Spinal cord (tissue), 10 donors: ENCODE measurements around the gene CLEC16A. TPM values are rescaled to one million over a fixed set of nuclear protein-coding genes. Genes with fewer than 3 reads are reported as not detected.

Experiments used
- DNase-seq, 6 donors: peaks; one replicate each; pipeline versions ENCODE4 v3.0.0 to v3.0.0-alpha.2; 2013 to 2015; ENCODE audit warnings: low spot score in 6 of 6, low read depth in 4 of 6
- H3K27ac ChIP-seq: one replicate; pipeline ENCODE4 v1.5.1; 2013; ENCODE audit warnings: low read depth, low read length, control low read depth
- H3K27me3 ChIP-seq: one replicate; pipeline ENCODE4 v1.6.1; 2013; ENCODE audit warnings: low read length; ENCODE audit not compliant: control insufficient read depth, insufficient read depth
- H3K36me3 ChIP-seq: one replicate; pipeline ENCODE4 v1.6.1; 2013; ENCODE audit warnings: low read length; ENCODE audit not compliant: control insufficient read depth, insufficient read depth
- H3K4me1 ChIP-seq: one replicate; pipeline ENCODE4 v1.6.1; 2013; ENCODE audit warnings: low read length; ENCODE audit not compliant: control insufficient read depth, insufficient read depth
- H3K4me3 ChIP-seq: one replicate; pipeline ENCODE4 v1.5.1; 2013; ENCODE audit warnings: low read depth, low read length, control low read depth
- H3K9me3 ChIP-seq: one replicate; pipeline ENCODE4 v1.6.1; 2013; ENCODE audit warnings: low read length; ENCODE audit not compliant: control insufficient read depth, insufficient read depth
- WGBS: methylation state at CpG from one replicate; pipeline ENCODE4 v1.1.5; 2013; ENCODE audit warnings: missing lambda C conversion rate; ENCODE audit not compliant: insufficient coverage; 5-methylcytosine and 5-hydroxymethylcytosine counted together
- polyA plus RNA-seq, 2 donors: library from polyadenylated mRNA; unstranded; fragments of 120-200 nt; gene quantifications; one replicate each; pipeline ENCODE4 v1.2.1, GENCODE V29; 2013; ENCODE audit not compliant: insufficient read length in 2 of 2
- total RNA-seq, 2 donors: library from RNA; depleted of rRNA in 1 of 2; stranded (reverse); fragments of 120-200 nt in 1 of 2; fragments of >200 nt in 1 of 2; gene quantifications; one replicate each; pipeline versions ENCODE4 v1.2.3 to v1.2.4, GENCODE V29; 2013 to 2014
- donor health status: healthy.

The CLEC16A gene
- total and polyA plus RNA-seq, 4 donors: 19.5 to 38.4 (median 25.1) TPM

- H3K36me3 ChIP-seq: no peaks in the 10 kb centered on the region
- H3K27me3 ChIP-seq: no peaks in the 10 kb centered on the region
- H3K27ac ChIP-seq: no peak overlapping the region
- H3K4me3 ChIP-seq: no peak overlapping the region
- DNase-seq: peak in 2 of 6 donors; percentile 66 to 82
- 36% methylated on average over 6 of the region's 12 CpGs for whole genome bisulfite sequencing
- H3K4me1 ChIP-seq: peaks cover 24% of the 10 kb centered on the region
- H3K9me3 ChIP-seq: no peaks in the 10 kb centered on the region
Observed at GRCh38 chr16:11151885-11152629, 207.7 kb downstream of the CLEC16A start.

- DNase-seq: peak in 1 of 6 donors; percentile 86
- no peak overlapping the region for H3K4me3 ChIP-seq
- no peaks in the 10 kb centered on the region for H3K36me3 ChIP-seq
- WGBS: 68% methylated on average over 8 of the region's 17 CpGs
- H3K27ac ChIP-seq: no peak overlapping the region
- no peaks in the 10 kb centered on the region for H3K27me3 ChIP-seq
- H3K9me3 ChIP-seq: no peaks in the 10 kb centered on the region
- peaks cover 28% of the 10 kb centered on the region for H3K4me1 ChIP-seq
Observed at GRCh38 chr16:11152677-11153331, 208.4 kb downstream of the CLEC16A start.

- Histone ChIP-seq H3K36me3 (no peaks in the 10 kb centered on the region), H3K27ac (no peak overlapping the region), H3K4me3 (no peak overlapping the region), H3K27me3 (no peaks in the 10 kb centered on the region), H3K4me1 (peaks cover 30% of the 10 kb centered on the region), H3K9me3 (no peaks in the 10 kb centered on the region)
- 83% methylated on average over 8 of the region's 13 CpGs for WGBS
- no peak for DNase-seq
Observed at GRCh38 chr16:11155284-11155806, 211.0 kb downstream of the CLEC16A start.

GRCh38 chr16:11156401-11156800, 212.0 kb downstream of the CLEC16A start:
- DNase-seq: peak in 2 of 6 donors; percentile 58 to 59
- no peak overlapping the region for H3K27ac ChIP-seq
- peaks cover 3% of the 10 kb centered on the region for H3K9me3 ChIP-seq
- peaks cover 26% of the 10 kb centered on the region for H3K4me1 ChIP-seq
- no peaks in the 10 kb centered on the region for H3K27me3 ChIP-seq
- WGBS: 66% methylated on average over 8 of the region's 9 CpGs
- H3K4me3 ChIP-seq: no peak overlapping the region
- no peaks in the 10 kb centered on the region for H3K36me3 ChIP-seq

GRCh38 chr16:11157143-11157542, 212.8 kb downstream of the CLEC16A start:
- Histone ChIP-seq H3K27ac (no peak overlapping the region), H3K4me1 (peaks cover 25% of the 10 kb centered on the region), H3K36me3 (no peaks in the 10 kb centered on the region), H3K4me3 (no peak overlapping the region), H3K9me3 (peaks cover 3% of the 10 kb centered on the region), H3K27me3 (no peaks in the 10 kb centered on the region)
- WGBS: 92% methylated on average over 7 of the region's 7 CpGs
- DNase-seq: no peak

- Histone ChIP-seq H3K4me3 (no peak overlapping the region), H3K9me3 (peaks cover 3% of the 10 kb centered on the region), H3K27ac (no peak overlapping the region), H3K4me1 (peaks cover 17% of the 10 kb centered on the region), H3K36me3 (no peaks in the 10 kb centered on the region), H3K27me3 (no peaks in the 10 kb centered on the region)
- 53% methylated on average over 7 of the region's 12 CpGs for WGBS
- DNase-seq: peak in 1 of 6 donors; percentile 20
Observed at GRCh38 chr16:11158018-11158417, 213.7 kb downstream of the CLEC16A start.

GRCh38 chr16:11159282-11159681, 214.9 kb downstream of the CLEC16A start:
- no peak for DNase-seq
- Histone ChIP-seq H3K27ac (no peak overlapping the region), H3K27me3 (no peaks in the 10 kb centered on the region), H3K36me3 (no peaks in the 10 kb centered on the region), H3K9me3 (peaks cover 3% of the 10 kb centered on the region), H3K4me3 (no peak overlapping the region), H3K4me1 (peaks cover 26% of the 10 kb centered on the region)
- WGBS: 100% methylated on average over 1 of the region's 4 CpGs

- WGBS: no CpG with 5 or more reads among the region's 4 CpGs
- DNase-seq: no peak
- Histone ChIP-seq H3K27me3 (no peaks in the 10 kb centered on the region), H3K9me3 (peaks cover 3% of the 10 kb centered on the region), H3K36me3 (peaks cover 1% of the 10 kb centered on the region), H3K27ac (no peak overlapping the region), H3K4me3 (no peak overlapping the region), H3K4me1 (peaks cover 37% of the 10 kb centered on the region)
Observed at GRCh38 chr16:11160676-11161115, 216.3 kb downstream of the CLEC16A start.

GRCh38 chr16:11161439-11161838, 217.1 kb downstream of the CLEC16A start:
- Histone ChIP-seq H3K36me3 (peaks cover 9% of the 10 kb centered on the region), H3K27ac (no peak overlapping the region), H3K27me3 (no peaks in the 10 kb centered on the region), H3K4me3 (no peak overlapping the region), H3K9me3 (peaks cover 3% of the 10 kb centered on the region), H3K4me1 (peaks cover 34% of the 10 kb centered on the region)
- no peak for DNase-seq
- 77% methylated on average over 4 of the region's 6 CpGs for WGBS
